Measurements from ENCODE around the gene SLC25A3.

GRCh38 chr12:98579347-98579746 is 14.1 kb upstream of the SLC25A3 start:
- TF ChIP-seq CTCF (IDR thresholded peaks at IDR 0.05) (no peak), POLR2A (IDR thresholded peaks at IDR 0.05) (no peak)
